Mucosa of stomach (tissue), 1 donor: ENCODE data around the gene ISG20L2.

Experiments
- H3K27me3 ChIP-seq: one replicate; pipeline ENCODE4 v1.7.0; 2013; ENCODE audit warnings: mild to moderate bottlenecking, low read length; ENCODE audit not compliant: control insufficient read depth, insufficient read depth
- H3K36me3 ChIP-seq: one replicate; pipeline ENCODE4 v1.7.0; 2013; ENCODE audit warnings: low read length; ENCODE audit not compliant: control insufficient read depth, insufficient read depth
- H3K4me1 ChIP-seq: one replicate; pipeline ENCODE4 v1.7.0; 2013; ENCODE audit warnings: mild to moderate bottlenecking, low read length; ENCODE audit not compliant: control insufficient read depth, insufficient read depth
- H3K4me3 ChIP-seq: one replicate; pipeline ENCODE4 v1.7.0; 2013; ENCODE audit warnings: low read length
- H3K9ac ChIP-seq: one replicate; pipeline ENCODE4 v1.7.0; 2013; ENCODE audit warnings: mild to moderate bottlenecking, low read length, moderate library complexity
- H3K9me3 ChIP-seq: one replicate; pipeline ENCODE4 v1.7.0; 2013; ENCODE audit warnings: mild to moderate bottlenecking, low read length, moderate library complexity; ENCODE audit not compliant: control insufficient read depth
- donor health status: Pancreatic carcinoma.

The ISG20L2 gene

DNA sequence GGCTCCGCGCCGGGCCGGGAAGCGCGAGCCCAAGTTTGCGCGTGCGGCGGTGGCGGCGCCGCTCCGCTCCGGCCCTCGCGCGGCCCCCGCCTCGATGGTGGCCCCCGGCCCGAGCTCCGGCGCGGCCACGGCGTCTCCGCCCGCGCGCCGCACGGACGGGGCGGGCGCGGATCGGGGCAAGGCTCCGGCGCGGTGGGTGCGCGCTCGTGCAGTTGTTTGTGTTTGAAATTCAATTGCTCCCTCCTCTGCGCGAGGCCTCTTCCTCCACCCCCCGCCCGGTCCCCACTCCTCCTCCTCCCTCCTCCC is 22.8 kb upstream of the ISG20L2 start, which contains the start of gene HDGF:
Gene HDGF, minus strand, starts transcription at position 225 of the 306 bp plus-strand sequence. CDS start 246 bp downstream, outside the sequence.
- Histone ChIP-seq H3K36me3 (no peaks in the 10 kb centered on the region), H3K4me3 (peak within 1 kb of the TSS; percentile 61), H3K27me3 (no peaks in the 10 kb centered on the region), H3K9ac (peak within 1 kb of the TSS; percentile 93), H3K9me3 (no peaks in the 10 kb centered on the region), H3K4me1 (peaks cover 37% of the 10 kb centered on the region)

DNA sequence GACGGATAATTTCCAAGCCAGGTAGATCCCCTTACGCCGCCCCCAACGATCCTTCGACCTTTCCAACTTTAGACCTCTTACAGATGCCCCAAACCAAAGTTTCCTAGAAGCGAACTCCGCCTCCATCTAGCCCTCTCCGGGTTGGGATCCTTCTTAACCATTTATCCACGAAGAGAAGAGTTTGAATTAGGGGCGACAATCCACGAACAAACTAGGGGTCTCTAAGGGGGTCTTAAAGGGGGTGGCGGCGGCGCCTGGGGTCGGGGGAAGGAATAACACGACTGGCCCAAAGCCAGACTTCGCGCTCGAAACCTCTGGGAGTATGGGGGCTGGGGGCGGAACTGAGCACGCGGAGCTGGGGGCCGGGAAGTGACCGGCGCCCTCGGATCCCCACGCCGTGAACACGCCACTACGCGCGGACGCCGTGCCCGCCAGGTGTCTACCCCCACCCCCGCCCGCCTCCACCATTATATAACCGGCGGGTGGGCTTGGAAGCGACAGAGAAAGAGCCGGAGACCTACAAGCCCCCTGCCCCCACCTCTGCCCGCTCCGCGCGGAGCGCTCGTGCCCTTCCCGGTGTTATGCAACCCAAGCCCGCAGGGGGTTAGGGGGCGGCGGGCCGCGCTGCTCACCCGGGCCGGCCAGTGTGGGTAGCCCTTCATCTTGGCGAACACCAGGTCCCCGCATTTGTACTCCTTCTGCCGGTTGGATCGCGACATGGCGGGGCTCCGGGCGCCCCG is 22.3 kb upstream of the ISG20L2 start:
- H3K27me3 ChIP-seq = no peaks in the 10 kb centered on the region
- no peaks in the 10 kb centered on the region for H3K36me3 ChIP-seq
- H3K4me3 ChIP-seq = peak overlapping the region; percentile 39
- no peaks in the 10 kb centered on the region for H3K9me3 ChIP-seq
- H3K4me1 ChIP-seq = peaks cover 42% of the 10 kb centered on the region
- peak overlapping the region; percentile 92 for H3K9ac ChIP-seq

DNA sequence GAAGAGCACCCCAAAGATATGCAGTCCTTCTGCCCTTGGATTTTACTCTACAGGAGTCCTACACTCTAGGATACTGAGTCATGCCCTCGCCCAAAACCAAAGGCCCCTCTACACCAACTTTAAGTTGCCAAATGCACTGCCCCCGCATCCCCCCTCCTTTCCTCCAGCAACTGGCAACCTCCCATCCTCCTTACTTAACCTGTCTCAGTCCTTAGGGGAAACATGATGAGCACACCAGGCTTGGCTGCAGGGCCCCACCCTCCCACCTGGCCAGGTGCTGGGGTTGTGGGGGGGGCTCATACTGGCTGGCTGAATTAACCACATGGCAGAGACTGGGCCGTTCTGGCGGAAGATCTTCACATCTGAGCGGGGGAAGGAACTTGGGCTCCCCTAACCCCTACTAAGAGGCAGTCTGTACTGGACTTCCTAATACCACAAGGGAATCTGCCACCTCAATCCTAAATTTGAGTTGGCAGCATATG is 21.7 kb upstream of the ISG20L2 start:
- no peaks in the 10 kb centered on the region for H3K27me3 ChIP-seq
- no peaks in the 10 kb centered on the region for H3K9me3 ChIP-seq
- H3K4me1 ChIP-seq = peaks cover 48% of the 10 kb centered on the region
- H3K36me3 ChIP-seq = peaks cover under 1% of the 10 kb centered on the region
- peak overlapping the region; percentile 39 for H3K4me3 ChIP-seq
- peak overlapping the region; percentile 92 for H3K9ac ChIP-seq

DNA sequence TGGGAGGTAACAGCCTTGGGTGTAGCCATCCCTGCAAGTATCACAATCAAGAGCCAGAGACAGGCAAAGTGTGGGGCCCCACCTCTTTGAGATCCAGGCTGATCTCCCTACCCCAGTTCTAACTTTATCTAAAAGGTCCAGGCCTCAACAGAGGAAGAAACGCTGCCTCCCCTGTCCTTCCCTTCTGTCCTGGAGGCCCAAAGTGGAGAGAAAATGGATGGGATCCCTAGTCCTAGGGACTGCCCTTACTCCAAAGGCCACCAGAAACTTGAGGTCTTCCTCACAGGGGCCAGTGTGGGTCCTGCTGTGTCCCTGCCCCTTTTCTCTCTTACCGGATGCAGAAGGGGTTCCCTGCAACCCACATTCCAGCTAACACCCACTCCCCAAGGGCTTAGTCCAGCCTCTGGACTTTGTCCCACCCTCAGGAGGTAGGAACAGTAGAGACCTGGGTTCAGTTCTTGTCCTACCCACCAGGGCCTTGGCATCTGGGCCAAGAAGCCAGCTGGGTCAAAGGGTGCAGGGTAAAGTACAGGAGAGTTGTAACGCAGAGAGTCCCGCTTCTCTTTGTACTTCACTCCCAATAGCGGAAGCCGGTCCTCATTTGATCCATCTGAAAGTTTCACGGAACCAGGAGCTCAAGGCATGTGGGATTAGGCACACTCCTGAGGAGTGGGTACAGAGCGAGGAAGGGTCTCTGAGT is 21.0 kb upstream of the ISG20L2 start:
- Histone ChIP-seq H3K9me3 (no peaks in the 10 kb centered on the region), H3K27me3 (no peaks in the 10 kb centered on the region), H3K9ac (peak overlapping the region; percentile 92), H3K4me1 (peaks cover 49% of the 10 kb centered on the region), H3K36me3 (peaks cover 7% of the 10 kb centered on the region), H3K4me3 (peak overlapping the region; percentile 39)

DNA sequence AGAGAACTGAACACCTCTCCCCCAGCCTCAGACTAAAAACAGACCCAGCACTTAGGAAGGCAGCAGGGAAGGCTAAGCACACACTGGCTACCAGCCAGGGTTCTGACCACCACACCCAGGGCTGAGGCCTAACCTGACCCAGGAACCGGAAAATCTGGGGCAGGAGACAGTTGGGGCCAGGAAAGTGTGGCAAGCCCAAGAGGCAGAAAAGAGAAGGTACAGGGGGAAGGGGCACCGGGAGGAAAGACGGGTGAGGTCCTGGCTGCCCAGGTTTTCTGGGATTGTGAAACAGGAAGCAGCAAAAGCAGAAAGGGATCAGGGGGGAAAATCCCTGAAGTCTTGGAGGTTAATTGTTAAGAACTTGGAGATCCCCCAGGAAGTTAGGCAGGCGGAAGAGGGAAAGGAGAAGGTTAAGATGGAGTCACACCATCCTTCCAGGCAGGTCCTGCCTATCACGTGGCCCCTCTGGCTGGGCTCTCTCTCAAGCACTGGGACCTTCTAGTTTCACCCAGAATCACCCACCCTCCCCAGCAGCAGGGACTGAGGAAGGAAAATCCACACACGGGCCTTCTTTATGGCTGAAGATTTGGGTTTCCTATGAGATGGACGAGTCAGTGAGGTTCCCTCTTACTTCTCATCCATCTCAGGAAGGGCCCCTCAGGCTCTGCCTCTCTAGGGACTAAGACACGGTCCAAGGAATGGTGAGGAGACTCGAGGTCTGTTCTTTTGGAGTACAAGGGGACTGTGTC is 20.3 kb upstream of the ISG20L2 start:
- Histone ChIP-seq H3K36me3 (peaks cover 7% of the 10 kb centered on the region), H3K4me1 (peaks cover 49% of the 10 kb centered on the region), H3K4me3 (peak overlapping the region; percentile 39), H3K9ac (peak overlapping the region; percentile 92), H3K27me3 (no peaks in the 10 kb centered on the region), H3K9me3 (no peaks in the 10 kb centered on the region)

DNA sequence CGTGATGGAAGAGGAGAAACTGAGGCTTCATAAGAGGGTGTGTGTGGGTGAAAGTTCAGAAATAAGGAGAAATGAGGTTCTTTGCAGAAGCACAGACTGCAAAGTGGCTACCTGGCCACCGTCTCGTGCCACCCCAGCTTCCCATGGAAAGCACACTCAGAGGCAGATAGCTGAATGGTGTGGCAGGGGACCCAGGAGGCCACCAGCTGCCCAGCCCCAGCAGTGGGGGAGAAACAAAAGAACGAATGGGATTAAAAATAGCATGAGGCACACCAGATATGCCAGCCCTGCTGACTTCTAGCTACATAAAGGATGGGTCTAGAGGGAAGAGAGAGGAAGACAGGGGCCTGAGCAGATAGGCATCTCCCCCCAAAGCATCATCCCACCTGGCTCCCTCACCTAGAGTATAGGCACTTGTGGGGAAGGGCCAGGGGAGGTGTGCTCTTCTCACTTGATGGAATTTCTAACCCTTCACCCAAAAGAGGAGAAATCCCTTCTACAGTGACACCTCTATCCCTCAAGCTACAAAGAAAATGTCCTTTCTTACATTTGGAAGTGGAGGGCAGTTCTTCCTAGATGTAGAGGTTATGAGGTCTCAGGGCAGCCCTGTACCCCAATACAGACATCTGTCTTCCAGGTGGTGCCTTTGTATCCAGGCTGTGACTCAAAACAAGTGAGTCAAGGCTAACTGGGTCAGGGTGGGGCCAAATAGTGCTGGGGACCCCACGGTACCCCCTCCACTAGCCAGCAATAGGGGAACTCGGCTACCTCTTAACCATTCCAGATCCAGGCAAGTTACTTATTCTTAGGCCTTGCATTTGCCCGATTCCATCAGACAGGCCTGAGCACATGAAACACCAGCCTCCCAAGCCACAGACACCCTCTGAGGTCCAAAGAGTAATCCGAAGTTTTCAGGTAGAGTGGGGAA is 19.4 kb upstream of the ISG20L2 start:
- Histone ChIP-seq H3K9ac (peak overlapping the region; percentile 92), H3K4me3 (peak overlapping the region; percentile 39), H3K36me3 (peaks cover 7% of the 10 kb centered on the region), H3K27me3 (no peaks in the 10 kb centered on the region), H3K4me1 (peaks cover 49% of the 10 kb centered on the region), H3K9me3 (no peaks in the 10 kb centered on the region)

DNA sequence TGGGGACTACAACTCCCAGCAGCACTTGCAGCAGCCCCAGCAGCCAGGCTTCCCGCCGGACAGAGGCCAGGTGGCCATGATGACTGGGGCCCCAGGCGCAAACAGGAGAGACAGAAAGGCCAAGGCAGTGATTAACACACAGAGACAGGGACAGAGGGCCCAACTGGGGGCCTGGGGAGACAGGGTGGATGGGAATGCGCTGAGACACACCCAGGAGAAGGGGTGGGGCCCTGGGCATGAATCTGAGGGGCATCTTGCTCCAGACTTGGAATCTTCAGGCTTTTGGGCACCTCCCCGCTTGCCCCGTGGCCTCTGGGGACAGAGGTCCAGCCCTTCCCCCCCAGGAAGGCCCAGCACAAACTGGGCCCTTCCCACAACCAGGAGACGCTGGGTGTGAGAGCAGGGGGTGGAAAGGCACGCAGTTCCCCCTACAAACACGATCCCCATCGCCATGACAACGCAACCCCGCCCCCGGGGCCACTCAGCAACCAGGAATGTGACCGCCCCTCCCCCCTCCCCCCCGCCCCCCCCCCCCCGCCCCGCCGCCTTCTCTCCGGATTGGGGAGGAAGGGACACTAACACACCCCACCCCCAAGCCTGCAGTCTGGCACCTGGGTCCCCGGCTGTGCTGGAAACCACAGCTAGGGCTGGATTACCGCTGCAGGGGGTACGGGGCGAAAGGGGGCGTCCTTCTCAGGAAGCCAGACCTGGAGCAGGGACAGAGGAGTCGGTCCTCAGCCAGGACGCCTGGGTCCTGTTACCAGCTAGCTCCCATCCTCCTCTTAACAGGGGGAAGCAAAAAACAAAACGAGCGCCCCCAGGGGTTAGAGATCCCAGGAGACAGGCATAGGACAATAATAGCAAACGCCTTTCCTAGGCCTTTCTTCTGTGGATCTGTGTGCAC is 18.4 kb upstream of the ISG20L2 start:
- H3K4me3 ChIP-seq = peak overlapping the region; percentile 82
- H3K4me1 ChIP-seq = peaks cover 49% of the 10 kb centered on the region
- H3K9ac ChIP-seq = peak overlapping the region; percentile 92
- H3K9me3 ChIP-seq = no peaks in the 10 kb centered on the region
- H3K27me3 ChIP-seq = no peaks in the 10 kb centered on the region
- peaks cover 7% of the 10 kb centered on the region for H3K36me3 ChIP-seq

DNA sequence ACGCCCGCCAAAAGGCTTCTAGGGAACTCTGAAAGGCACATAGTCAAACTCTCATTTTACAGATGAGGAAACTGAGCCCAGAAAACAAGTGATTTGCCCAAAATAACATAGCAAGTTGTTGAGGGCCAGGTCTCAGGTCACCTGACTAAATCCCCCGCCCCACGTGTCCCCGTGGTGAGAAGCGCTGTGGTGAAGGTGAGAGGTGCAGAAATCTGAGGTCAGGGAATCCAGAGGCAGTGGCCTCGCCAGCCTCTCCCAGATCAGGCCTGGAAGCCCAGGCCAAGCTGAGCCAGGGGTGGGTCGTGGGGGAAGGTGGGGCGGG is 17.8 kb upstream of the ISG20L2 start:
- Histone ChIP-seq H3K9ac (peak overlapping the region; percentile 90), H3K4me1 (peaks cover 53% of the 10 kb centered on the region)

DNA sequence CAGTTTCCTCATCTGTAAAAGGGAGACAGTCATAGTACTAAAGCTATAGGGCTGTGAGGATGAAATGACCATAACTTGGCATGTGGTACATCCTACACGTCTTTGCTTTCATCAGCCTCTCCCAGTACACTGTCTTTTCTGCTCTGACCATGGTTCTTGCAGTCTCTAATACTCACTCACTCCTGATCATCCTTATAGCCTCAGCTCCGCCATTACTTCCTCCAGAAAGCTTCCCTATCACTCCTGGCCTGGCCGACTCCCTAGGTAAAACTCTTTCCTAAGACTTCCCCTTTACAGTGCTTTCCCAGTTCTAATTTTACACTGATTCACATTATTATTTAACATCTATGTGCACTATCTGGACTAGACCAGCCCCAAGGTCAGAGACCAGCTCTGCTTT is 17.3 kb upstream of the ISG20L2 start:
- Histone ChIP-seq H3K4me3 (no peak overlapping the region), H3K27me3 (no peaks in the 10 kb centered on the region), H3K9ac (peak overlapping the region; percentile 3), H3K36me3 (peaks cover 7% of the 10 kb centered on the region), H3K9me3 (no peaks in the 10 kb centered on the region), H3K4me1 (peaks cover 55% of the 10 kb centered on the region)

More for the DNA sequence above, 17.8 kb upstream of the ISG20L2 start:
- H3K36me3 ChIP-seq = peaks cover 7% of the 10 kb centered on the region
- H3K27me3 ChIP-seq = no peaks in the 10 kb centered on the region
- peak overlapping the region; percentile 82 for H3K4me3 ChIP-seq
- H3K9me3 ChIP-seq = no peaks in the 10 kb centered on the region

DNA sequence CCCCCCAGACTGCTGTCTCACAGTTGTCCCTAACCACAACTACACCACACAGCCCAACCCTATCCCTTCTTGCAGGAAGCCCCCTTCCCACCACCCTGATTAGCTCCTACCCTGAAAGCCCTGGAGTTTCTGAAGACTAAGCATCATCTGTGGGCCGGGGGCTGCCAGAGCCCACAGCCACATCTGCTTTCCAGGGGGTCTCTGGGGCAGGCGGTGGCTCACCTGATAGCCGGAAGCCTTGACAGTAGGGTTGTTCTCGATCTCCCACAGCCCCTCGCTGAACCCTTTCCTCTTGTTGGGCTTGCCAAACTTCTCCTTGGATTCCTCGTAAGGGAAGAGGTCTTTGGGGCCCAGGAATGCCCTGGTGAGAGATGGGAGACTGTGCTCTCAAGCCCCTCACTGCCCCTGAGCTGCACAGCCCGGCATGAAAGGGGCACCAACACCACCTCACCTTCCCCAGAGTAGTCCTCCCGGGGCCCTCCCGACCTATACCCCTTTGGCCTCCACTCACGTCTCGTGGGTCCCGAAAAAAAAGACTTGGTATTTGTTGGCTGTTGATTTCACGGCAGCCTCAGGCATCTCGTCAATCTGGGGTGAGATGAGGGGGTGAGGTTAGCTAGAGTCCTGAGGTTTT is 16.3 kb upstream of the ISG20L2 start:
- Histone ChIP-seq H3K9ac (no peak overlapping the region), H3K4me1 (peaks cover 57% of the 10 kb centered on the region)

More for the DNA sequence above, 16.3 kb upstream of the ISG20L2 start:
- Histone ChIP-seq H3K27me3 (no peaks in the 10 kb centered on the region), H3K36me3 (peaks cover 7% of the 10 kb centered on the region), H3K9me3 (no peaks in the 10 kb centered on the region), H3K4me3 (no peak overlapping the region)
